B cell (primary cell): ENCODE measurements around the gene INSIG2.

Experiments used
- EZH2 ChIP-seq: IDR thresholded peaks from 2 replicates; pipeline ENCODE4 v1.6.1; 2012; ENCODE audit warnings: borderline replicate concordance, low read depth, mild to moderate bottlenecking, moderate library complexity, low read length; ENCODE audit not compliant: insufficient read depth, poor library complexity, severe bottlenecking
- TF ChIP-seq, protein P1 (sequence below): fragments of 200-600 bp; IDR thresholded peaks from one replicate; pipeline ENCODE4 v1.8.0; 2022; ENCODE audit warnings: antibody characterized with exemption, mild to moderate bottlenecking

DNA sequence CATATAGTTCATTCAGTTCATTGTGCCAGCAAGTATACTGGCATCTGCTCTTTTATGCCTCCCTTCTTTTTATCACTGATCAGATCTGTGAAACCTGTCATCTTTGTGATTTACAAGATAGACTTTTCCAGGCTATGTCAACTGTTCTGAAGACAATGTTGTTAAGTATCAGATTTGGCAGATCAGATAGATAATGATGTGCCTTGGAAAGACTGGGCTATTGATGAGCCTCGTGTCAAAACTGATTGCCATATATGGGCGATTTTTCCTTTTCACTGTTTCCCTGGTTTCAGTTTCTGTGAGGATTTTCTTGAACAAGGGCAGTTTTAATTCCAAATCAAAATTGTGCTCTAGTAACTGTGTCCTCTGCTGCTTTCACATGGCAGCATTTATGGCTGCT lies 26.6 kb downstream of the INSIG2 start:
- TF ChIP-seq, protein P1, sequence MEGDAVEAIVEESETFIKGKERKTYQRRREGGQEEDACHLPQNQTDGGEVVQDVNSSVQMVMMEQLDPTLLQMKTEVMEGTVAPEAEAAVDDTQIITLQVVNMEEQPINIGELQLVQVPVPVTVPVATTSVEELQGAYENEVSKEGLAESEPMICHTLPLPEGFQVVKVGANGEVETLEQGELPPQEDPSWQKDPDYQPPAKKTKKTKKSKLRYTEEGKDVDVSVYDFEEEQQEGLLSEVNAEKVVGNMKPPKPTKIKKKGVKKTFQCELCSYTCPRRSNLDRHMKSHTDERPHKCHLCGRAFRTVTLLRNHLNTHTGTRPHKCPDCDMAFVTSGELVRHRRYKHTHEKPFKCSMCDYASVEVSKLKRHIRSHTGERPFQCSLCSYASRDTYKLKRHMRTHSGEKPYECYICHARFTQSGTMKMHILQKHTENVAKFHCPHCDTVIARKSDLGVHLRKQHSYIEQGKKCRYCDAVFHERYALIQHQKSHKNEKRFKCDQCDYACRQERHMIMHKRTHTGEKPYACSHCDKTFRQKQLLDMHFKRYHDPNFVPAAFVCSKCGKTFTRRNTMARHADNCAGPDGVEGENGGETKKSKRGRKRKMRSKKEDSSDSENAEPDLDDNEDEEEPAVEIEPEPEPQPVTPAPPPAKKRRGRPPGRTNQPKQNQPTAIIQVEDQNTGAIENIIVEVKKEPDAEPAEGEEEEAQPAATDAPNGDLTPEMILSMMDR = no peak
- no peak for TF ChIP-seq EZH2
